GM12864 (cell line): ENCODE measurements around the gene AFDN.

Experiments
- DNase-seq: peaks from one replicate; pipeline ENCODE4 v3.0.0-alpha.2; 2011; ENCODE audit warnings: low read depth
- H3K4me3 ChIP-seq: 2 replicates; pipeline ENCODE4 v1.5.1; 2011; ENCODE audit warnings: mild to moderate bottlenecking, low read depth, low read length, control low read depth
- TF ChIP-seq, protein P1 (sequence below): IDR thresholded peaks from 2 replicates; pipeline ENCODE4 v1.5.1; 2011; ENCODE audit warnings: low read depth, mild to moderate bottlenecking, moderate library complexity, low read length, control low read depth, inconsistent platforms; ENCODE audit errors: missing control alignments

AFDN gene

GRCh38 chr6:167976708-167977107, 150.0 kb downstream of the AFDN start:
- no peak for DNase-seq
- TF ChIP-seq, protein P1, sequence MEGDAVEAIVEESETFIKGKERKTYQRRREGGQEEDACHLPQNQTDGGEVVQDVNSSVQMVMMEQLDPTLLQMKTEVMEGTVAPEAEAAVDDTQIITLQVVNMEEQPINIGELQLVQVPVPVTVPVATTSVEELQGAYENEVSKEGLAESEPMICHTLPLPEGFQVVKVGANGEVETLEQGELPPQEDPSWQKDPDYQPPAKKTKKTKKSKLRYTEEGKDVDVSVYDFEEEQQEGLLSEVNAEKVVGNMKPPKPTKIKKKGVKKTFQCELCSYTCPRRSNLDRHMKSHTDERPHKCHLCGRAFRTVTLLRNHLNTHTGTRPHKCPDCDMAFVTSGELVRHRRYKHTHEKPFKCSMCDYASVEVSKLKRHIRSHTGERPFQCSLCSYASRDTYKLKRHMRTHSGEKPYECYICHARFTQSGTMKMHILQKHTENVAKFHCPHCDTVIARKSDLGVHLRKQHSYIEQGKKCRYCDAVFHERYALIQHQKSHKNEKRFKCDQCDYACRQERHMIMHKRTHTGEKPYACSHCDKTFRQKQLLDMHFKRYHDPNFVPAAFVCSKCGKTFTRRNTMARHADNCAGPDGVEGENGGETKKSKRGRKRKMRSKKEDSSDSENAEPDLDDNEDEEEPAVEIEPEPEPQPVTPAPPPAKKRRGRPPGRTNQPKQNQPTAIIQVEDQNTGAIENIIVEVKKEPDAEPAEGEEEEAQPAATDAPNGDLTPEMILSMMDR, result no peak
- H3K4me3 ChIP-seq, result no peak overlapping the region

DNA sequence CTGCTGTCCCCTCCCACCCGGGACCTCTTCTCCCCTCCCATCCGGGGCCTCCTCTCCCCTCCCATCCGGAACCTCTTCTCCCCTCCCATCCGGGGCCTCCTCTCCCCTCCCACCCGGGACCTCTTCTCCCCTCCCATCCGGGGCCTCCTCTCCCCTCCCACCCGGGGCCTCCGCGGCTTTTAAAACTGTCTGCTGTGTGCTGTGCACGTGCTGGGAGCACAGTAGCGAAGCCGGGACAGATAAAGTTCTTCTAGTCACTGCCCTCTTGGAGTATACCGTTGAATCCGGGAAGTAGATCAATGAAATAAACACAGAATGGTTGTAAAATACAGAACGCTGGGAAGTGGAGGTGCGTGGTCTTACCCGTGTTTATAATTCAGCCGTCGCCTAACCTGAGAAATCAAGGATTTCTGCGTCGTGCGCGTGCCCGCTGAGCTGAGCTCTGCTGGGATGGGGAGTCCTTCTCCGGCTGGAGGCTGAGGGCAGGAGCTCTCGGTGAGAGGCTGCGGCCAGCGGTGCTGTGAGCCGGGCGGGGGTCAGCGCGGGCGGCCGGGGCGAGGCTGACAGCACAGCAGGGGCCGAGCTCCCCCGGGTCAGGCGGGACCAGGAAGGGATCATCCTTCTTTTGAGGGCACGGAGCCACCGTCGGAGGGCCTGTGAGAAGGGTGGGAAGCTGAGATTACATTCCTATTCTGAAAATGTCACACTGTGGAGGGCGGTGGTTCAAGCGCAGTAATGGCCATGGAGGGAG, 151.2 kb downstream of the AFDN start:
- TF ChIP-seq, protein P1, result no peak
- no peak for DNase-seq
- H3K4me3 ChIP-seq, result no peak overlapping the region

DNA sequence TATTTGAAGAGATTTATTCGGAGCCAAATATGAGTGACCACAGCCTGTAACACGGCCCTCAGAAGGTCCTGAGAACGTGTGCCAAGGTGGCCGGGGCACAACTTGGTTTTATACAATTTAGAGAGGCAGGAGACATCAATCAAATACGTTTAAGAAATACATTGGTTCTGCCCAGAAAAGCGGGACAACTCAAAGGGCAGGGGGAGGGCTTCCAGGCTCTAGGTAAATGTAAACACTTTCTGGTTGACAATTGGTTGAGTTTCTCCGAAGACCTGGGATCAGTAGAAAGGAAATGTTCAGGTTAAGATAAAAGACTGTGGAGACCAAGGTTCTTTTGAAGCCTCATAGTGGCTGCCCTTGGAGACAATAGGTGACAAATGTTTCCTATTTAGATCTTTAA, 151.9 kb downstream of the AFDN start:
- no peak for DNase-seq
- no peak overlapping the region for H3K4me3 ChIP-seq
- TF ChIP-seq, protein P1, result no peak

GRCh38 chr6:167979436-167980139, 152.9 kb downstream of the AFDN start:
- H3K4me3 ChIP-seq, result no peak overlapping the region
- no peak for DNase-seq
- TF ChIP-seq, protein P1, result no peak

GRCh38 chr6:167980911-167981580, 154.3 kb downstream of the AFDN start:
- H3K4me3 ChIP-seq, result no peak overlapping the region
- DNase-seq, result no peak
- TF ChIP-seq, protein P1, result no peak

DNA sequence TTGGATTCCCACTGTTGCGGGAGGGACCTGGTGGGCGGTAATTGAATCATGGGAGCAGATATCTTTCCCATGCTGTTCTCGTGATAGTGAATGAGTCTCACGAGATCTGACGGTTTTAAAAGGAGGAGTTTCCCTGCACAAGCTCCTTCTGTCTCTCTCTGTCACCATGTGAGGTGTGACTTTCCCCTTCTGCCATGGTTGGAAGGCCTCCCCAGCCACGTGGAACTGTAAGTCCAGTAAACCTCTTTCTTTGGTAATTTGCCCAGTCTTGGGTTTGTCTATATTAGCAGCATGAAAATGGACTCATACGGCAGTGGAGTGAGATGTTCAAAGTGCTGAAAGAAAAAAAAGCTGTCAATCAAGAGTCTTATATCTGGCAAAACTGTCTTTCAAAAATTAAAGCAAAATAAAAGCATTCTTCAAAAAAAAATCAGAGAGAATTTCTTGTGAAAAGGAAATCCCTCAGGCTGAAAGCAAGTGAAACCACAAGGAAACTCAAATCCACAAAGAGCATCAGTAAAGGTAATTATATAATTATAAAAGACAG, 155.3 kb downstream of the AFDN start:
- no peak overlapping the region for H3K4me3 ChIP-seq
- TF ChIP-seq, protein P1, result no peak
- DNase-seq, result no peak
